NCI-H1417 treated with DMSO at 0.1 percent for 48 hours (cell line): ENCODE data around the gene ZNF813.
"Not testable (repeated sequence)": the region's sequence is repeated elsewhere in the genome, so short reads cannot be mapped to it uniquely, and the experiment has no call there.

Source experiments
- DNase-seq: peaks from one replicate; lab custom pipeline; 2025; lab: John Stamatoyannopoulos, UW

The ZNF813 gene

GRCh38 chr19:53483751-53484150 lies 16.2 kb downstream of the ZNF813 start:
- DNase-seq, result not testable (repeated sequence)

GRCh38 chr19:53485046-53486004 lies 17.8 kb downstream of the ZNF813 start:
- DNase-seq, result no peak

- DNase-seq, result no peak
Measured at GRCh38 chr19:53492153-53492552, 24.6 kb downstream of the ZNF813 start.

- not testable (repeated sequence) for DNase-seq
Measured at GRCh38 chr19:53497311-53498023, 29.9 kb downstream of the ZNF813 start.

- not testable (repeated sequence) for DNase-seq
Measured at GRCh38 chr19:53498024-53498395, 30.5 kb downstream of the ZNF813 start.

GRCh38 chr19:53503151-53503550 lies 35.6 kb downstream of the ZNF813 start:
- not testable (repeated sequence) for DNase-seq

- DNase-seq, result not testable (repeated sequence)
Measured at GRCh38 chr19:53503671-53504364, 36.3 kb downstream of the ZNF813 start.

GRCh38 chr19:53504365-53504703 lies 36.8 kb downstream of the ZNF813 start:
- not testable (repeated sequence) for DNase-seq

- DNase-seq, result no peak
Measured at GRCh38 chr19:53504885-53505284, 37.4 kb downstream of the ZNF813 start.

- DNase-seq, result no peak
Measured at GRCh38 chr19:53506728-53507127, 39.2 kb downstream of the ZNF813 start.

- DNase-seq, result no peak
Measured at GRCh38 chr19:53507523-53508442, 40.2 kb downstream of the ZNF813 start.

GRCh38 chr19:53509443-53509842 lies 41.9 kb downstream of the ZNF813 start:
- DNase-seq, result no peak

- no peak for DNase-seq
Measured at GRCh38 chr19:53509845-53510244, 42.3 kb downstream of the ZNF813 start.

- DNase-seq, result no peak
Measured at GRCh38 chr19:53511357-53511756, 43.8 kb downstream of the ZNF813 start.

GRCh38 chr19:53511933-53512374 lies 44.4 kb downstream of the ZNF813 start:
- no peak for DNase-seq

GRCh38 chr19:53515047-53515446 lies 47.5 kb downstream of the ZNF813 start:
- DNase-seq, result not testable (repeated sequence)

- no peak for DNase-seq
Measured at GRCh38 chr19:53517114-53517741, 49.7 kb downstream of the ZNF813 start.

- DNase-seq, result no peak
Measured at GRCh38 chr19:53518121-53518520, 50.6 kb downstream of the ZNF813 start.

GRCh38 chr19:53518716-53519115 lies 51.2 kb downstream of the ZNF813 start:
- DNase-seq, result no peak

- no peak for DNase-seq
Measured at GRCh38 chr19:53519446-53519845, 51.9 kb downstream of the ZNF813 start.

GRCh38 chr19:53520163-53520546 lies 52.6 kb downstream of the ZNF813 start:
- no peak for DNase-seq
